ENCODE measurements around the gene CNNM3.

- TF ChIP-seq, protein P1, sequence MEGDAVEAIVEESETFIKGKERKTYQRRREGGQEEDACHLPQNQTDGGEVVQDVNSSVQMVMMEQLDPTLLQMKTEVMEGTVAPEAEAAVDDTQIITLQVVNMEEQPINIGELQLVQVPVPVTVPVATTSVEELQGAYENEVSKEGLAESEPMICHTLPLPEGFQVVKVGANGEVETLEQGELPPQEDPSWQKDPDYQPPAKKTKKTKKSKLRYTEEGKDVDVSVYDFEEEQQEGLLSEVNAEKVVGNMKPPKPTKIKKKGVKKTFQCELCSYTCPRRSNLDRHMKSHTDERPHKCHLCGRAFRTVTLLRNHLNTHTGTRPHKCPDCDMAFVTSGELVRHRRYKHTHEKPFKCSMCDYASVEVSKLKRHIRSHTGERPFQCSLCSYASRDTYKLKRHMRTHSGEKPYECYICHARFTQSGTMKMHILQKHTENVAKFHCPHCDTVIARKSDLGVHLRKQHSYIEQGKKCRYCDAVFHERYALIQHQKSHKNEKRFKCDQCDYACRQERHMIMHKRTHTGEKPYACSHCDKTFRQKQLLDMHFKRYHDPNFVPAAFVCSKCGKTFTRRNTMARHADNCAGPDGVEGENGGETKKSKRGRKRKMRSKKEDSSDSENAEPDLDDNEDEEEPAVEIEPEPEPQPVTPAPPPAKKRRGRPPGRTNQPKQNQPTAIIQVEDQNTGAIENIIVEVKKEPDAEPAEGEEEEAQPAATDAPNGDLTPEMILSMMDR (IDR thresholded peaks at IDR 0.05; ENCODE audit: insufficient read depth, low read length, poor library complexity, severe bottlenecking) = no peak
- TF ChIP-seq EZH2phosphoT487 (conservative IDR thresholded peaks at IDR 0.05; ENCODE audit: low read length) = no peak
Measured at GRCh38 chr2:96811917-96812316, 4.2 kb upstream of the CNNM3 start.
